GM12878 (cell line): ENCODE results near the gene ASB6.

Experiments used
- ATF3 ChIP-seq: IDR thresholded peaks from 2 replicates; pipeline ENCODE4 v1.6.1; 2011; ENCODE audit warnings: low read depth, mild to moderate bottlenecking, low read length, moderate library complexity, borderline replicate concordance; ENCODE audit errors: extremely low read depth
- E2F4 ChIP-seq: IDR thresholded peaks from 2 replicates; pipeline ENCODE4 v1.6.1; 2012; ENCODE audit warnings: low read depth, low read length, improper control_type of control experiment
- ESRRA ChIP-seq: IDR thresholded peaks from 2 replicates; pipeline ENCODE4 v1.6.1; 2012; ENCODE audit warnings: mild to moderate bottlenecking, low read length, improper control_type of control experiment
- EZH2 ChIP-seq: IDR thresholded peaks from 2 replicates; pipeline ENCODE4 v1.6.1; 2012; ENCODE audit warnings: low read depth, mild to moderate bottlenecking, control low read depth, inconsistent platforms, low read length, borderline replicate concordance; ENCODE audit not compliant: control insufficient read depth
- IRF5 ChIP-seq: fragments of 450-650 bp; IDR thresholded peaks from 2 replicates; pipeline ENCODE4 v1.6.1; 2017; ENCODE audit warnings: borderline replicate concordance
- MTA3 ChIP-seq: IDR thresholded peaks from 2 replicates; pipeline ENCODE4 v1.6.1; 2012; ENCODE audit warnings: low read length, inconsistent platforms, borderline replicate concordance
- NFXL1 ChIP-seq: fragments of 450-650 bp; IDR thresholded peaks from 2 replicates; pipeline ENCODE4 v1.6.1; 2017; ENCODE audit warnings: antibody characterized with exemption, mild to moderate bottlenecking, borderline replicate concordance
- REST ChIP-seq: IDR thresholded peaks from 2 replicates; pipeline ENCODE4 v1.6.1; 2012; ENCODE audit warnings: mild to moderate bottlenecking, low read depth, low read length
- TCF12 ChIP-seq: IDR thresholded peaks from 2 replicates; pipeline ENCODE4 v1.6.1; 2011; ENCODE audit warnings: low read depth, mild to moderate bottlenecking, low read length
- TCF7 ChIP-seq: IDR thresholded peaks from 2 replicates; pipeline ENCODE4 v1.6.1; 2014; ENCODE audit warnings: antibody characterized with exemption, borderline replicate concordance
- USF1 ChIP-seq: IDR thresholded peaks from 2 replicates; pipeline ENCODE4 v1.6.1; 2011; ENCODE audit warnings: borderline replicate concordance, low read depth, mild to moderate bottlenecking, moderate library complexity, mixed read lengths, low read length; ENCODE audit not compliant: insufficient read depth; ENCODE audit errors: extremely low read length
- ZBTB33 ChIP-seq: fragments of 450-650 bp; IDR thresholded peaks from 2 replicates; pipeline ENCODE4 v1.6.1; 2017; ENCODE audit warnings: mild to moderate bottlenecking

GRCh38 chr9:129608561-129609481 is 33.1 kb downstream of the ASB6 start:
- TF ChIP-seq TCF7 (no peak), ZBTB33 (no peak), EZH2 (no peak), NFXL1 (no peak), ESRRA (no peak), REST (no peak), USF1 (no peak), ATF3 (no peak), TCF12 (no peak), MTA3 (no peak), IRF5 (no peak), E2F4 (no peak)
